ENCODE results near the gene RHO.

GRCh38 chr3:129532261-129532660, 3.8 kb downstream of the RHO start:
- TF ChIP-seq CTCF (IDR thresholded peaks at IDR 0.05; ENCODE audit: low read depth, low read length) (no peak), EZH2phosphoT487 (IDR thresholded peaks at IDR 0.05; ENCODE audit: low read depth) (no peak)

Measured in OCI-LY3 (cell line).